Common myeloid progenitor, CD34-positive (primary cell): ENCODE results near the gene BANP.
"Not testable (repeated sequence)": the region's sequence is repeated elsewhere in the genome, so short reads cannot be mapped to it uniquely, and the experiment has no call there.

Experiments used
- CTCF ChIA-PET: fragments of 350-600 bp; sonication (Branson Sonifier 250); formaldehyde crosslinking; loops from one replicate; lab custom pipeline; 2021; ENCODE audit warnings: antibody characterized with exemption; lab: Charles Lee
- POLR2A ChIA-PET: fragments of 350-600 bp; sonication (Branson Sonifier 250); formaldehyde crosslinking; loops from one replicate; lab custom pipeline; 2021; ENCODE audit warnings: antibody characterized with exemption; lab: Charles Lee
- DNase-seq, 3 donors: peaks; one replicate each; pipeline versions ENCODE4 v3.0.0 to v3.0.0-alpha.2; 2013
- H3K27ac ChIP-seq, 2 experiments: 1 replicate in 1 of 2; 2 replicates in 1 of 2; pipeline ENCODE4 v1.7.0; 2013; ENCODE audit warnings: inconsistent platforms in 2 of 2, low read length in 2 of 2, mild to moderate bottlenecking in 2 of 2, low read depth in 1 of 2, moderate library complexity in 1 of 2; ENCODE audit not compliant: severe bottlenecking in 2 of 2, insufficient read depth in 1 of 2, poor library complexity in 1 of 2
- H3K27me3 ChIP-seq, 5 experiments: replicated peaks in 2 of 5; 1 replicate in 3 of 5; 2 replicates in 2 of 5; pipeline versions ENCODE4 v1.6.1 to v1.7.0; 2013; ENCODE audit warnings: low read length in 4 of 5, mild to moderate bottlenecking in 2 of 5, moderate library complexity in 2 of 5, inconsistent platforms in 1 of 5; ENCODE audit not compliant: insufficient read depth in 5 of 5, control insufficient read depth in 4 of 5
- H3K36me3 ChIP-seq, 4 experiments: 1 replicate in 2 of 4; 2 replicates in 2 of 4; pipeline versions ENCODE4 v1.6.1 to v1.7.0; 2013; ENCODE audit warnings: low read length in 3 of 4, control low read depth in 1 of 4, mild to moderate bottlenecking in 1 of 4; ENCODE audit not compliant: control insufficient read depth in 4 of 4, insufficient read depth in 4 of 4
- H3K4me1 ChIP-seq, 4 experiments: 1 replicate in 3 of 4; 2 replicates in 1 of 4; pipeline versions ENCODE4 v1.6.1 to v1.7.1; 2013; ENCODE audit warnings: low read length in 3 of 4, mild to moderate bottlenecking in 3 of 4, control low read depth in 1 of 4, inconsistent platforms in 1 of 4, moderate library complexity in 1 of 4; ENCODE audit not compliant: control insufficient read depth in 4 of 4, insufficient read depth in 4 of 4; ENCODE audit errors: control extremely low read depth in 1 of 4
- H3K4me3 ChIP-seq, 7 experiments: 1 replicate in 4 of 7; 2 replicates in 3 of 7; pipeline versions ENCODE4 v1.5.1 to v1.7.0; 2013; ENCODE audit warnings: mild to moderate bottlenecking in 7 of 7, low read length in 6 of 7, moderate library complexity in 6 of 7, inconsistent platforms in 2 of 7, low read depth in 2 of 7, control low read depth in 1 of 7; ENCODE audit not compliant: insufficient read depth in 4 of 7, control insufficient read depth in 1 of 7; ENCODE audit errors: extremely low read depth in 1 of 7
- H3K9me3 ChIP-seq, 5 experiments: 1 replicate in 4 of 5; 2 replicates in 1 of 5; pipeline versions ENCODE4 v1.6.1 to v1.7.1; 2013; ENCODE audit warnings: low read length in 4 of 5, mild to moderate bottlenecking in 2 of 5, inconsistent platforms in 1 of 5, low read depth in 1 of 5, moderate library complexity in 1 of 5; ENCODE audit not compliant: control insufficient read depth in 4 of 5, insufficient read depth in 2 of 5; ENCODE audit errors: control extremely low read depth in 1 of 5
- WGBS: methylation state at CpG from one replicate; pipeline ENCODE4 v1.1.5; 2013; ENCODE audit not compliant: insufficient coverage; 5-methylcytosine and 5-hydroxymethylcytosine counted together

The BANP gene

GRCh38 chr16:88114541-88115228, 163.5 kb downstream of the BANP start:
- H3K36me3 ChIP-seq, H3K27me3 ChIP-seq, H3K27ac ChIP-seq, POLR2A ChIA-PET, H3K9me3 ChIP-seq, H3K4me3 ChIP-seq, CTCF ChIA-PET: not testable (repeated sequence)
- WGBS: 38% methylated on average over 18 of the region's 22 CpGs
- DNase-seq: peak; percentile 21 to 59 (median 52)
- peaks cover 0 to 20% (median 8%) of the 10 kb centered on the region in 4 experiments for H3K4me1 ChIP-seq

- POLR2A ChIA-PET: no interaction called here
- Histone ChIP-seq H3K36me3 (no peaks in the 10 kb centered on the region), H3K27ac (no peak overlapping the region), H3K4me3 (no peak overlapping the region), H3K4me1 (peaks cover 0 to 15% (median 6%) of the 10 kb centered on the region in 4 experiments), H3K27me3 (peaks cover 0 to 4% (median 0%) of the 10 kb centered on the region in 5 experiments), H3K9me3 (no peaks in the 10 kb centered on the region)
- 99% methylated on average over 12 of the region's 13 CpGs for WGBS
- CTCF ChIA-PET: no interaction called here
- DNase-seq: no peak
These were observed 164.9 kb downstream of the BANP start for GRCh38 chr16:88116121-88116520.

- H3K4me3 ChIP-seq: no peak overlapping the region
- H3K4me1 ChIP-seq: peaks cover 0 to 15% (median 6%) of the 10 kb centered on the region in 4 experiments
- ChIA-PET CTCF (no interaction called here), POLR2A (no interaction called here)
- no peak overlapping the region for H3K27ac ChIP-seq
- 93% methylated on average over 17 of the region's 20 CpGs for WGBS
- peaks cover 0 to 4% (median 0%) of the 10 kb centered on the region in 5 experiments for H3K27me3 ChIP-seq
- no peaks in the 10 kb centered on the region for H3K9me3 ChIP-seq
- no peak for DNase-seq
- no peaks in the 10 kb centered on the region for H3K36me3 ChIP-seq
These were observed 166.2 kb downstream of the BANP start for GRCh38 chr16:88117476-88117868.

- Histone ChIP-seq H3K27ac (no peak overlapping the region), H3K9me3 (no peaks in the 10 kb centered on the region), H3K27me3 (peaks cover 0 to 4% (median 0%) of the 10 kb centered on the region in 5 experiments), H3K4me3 (no peak overlapping the region), H3K36me3 (no peaks in the 10 kb centered on the region), H3K4me1 (peaks cover 0 to 15% (median 6%) of the 10 kb centered on the region in 4 experiments)
- CTCF ChIA-PET: no interaction called here
- POLR2A ChIA-PET: no interaction called here
- DNase-seq: no peak
- WGBS: 80% methylated on average over 10 of the region's 13 CpGs
These were observed 167.1 kb downstream of the BANP start for GRCh38 chr16:88118376-88118775.

GRCh38 chr16:88118852-88119741, 167.9 kb downstream of the BANP start:
- H3K27ac ChIP-seq, CTCF ChIA-PET, H3K4me3 ChIP-seq, H3K36me3 ChIP-seq, POLR2A ChIA-PET, H3K9me3 ChIP-seq, H3K27me3 ChIP-seq: not testable (repeated sequence)
- 50% methylated on average over 17 of the region's 28 CpGs for WGBS
- DNase-seq: peak in 2 of 3 donors; percentile 4 to 12
- peaks cover 0 to 11% (median 5%) of the 10 kb centered on the region in 4 experiments for H3K4me1 ChIP-seq

- H3K36me3 ChIP-seq, POLR2A ChIA-PET, DNase-seq, H3K27me3 ChIP-seq, H3K27ac ChIP-seq, H3K9me3 ChIP-seq, CTCF ChIA-PET, H3K4me1 ChIP-seq, H3K4me3 ChIP-seq: not testable (repeated sequence)
- 95% methylated on average over 48 of the region's 49 CpGs for WGBS
These were observed 168.9 kb downstream of the BANP start for GRCh38 chr16:88119881-88120751.
